HCT116 (cell line): ENCODE data around the gene AIMP1. TPM values are rescaled to one million over a fixed set of nuclear protein-coding genes. Genes with fewer than 3 reads are reported as not detected.

Source experiments
- ATAC-seq: fragments of 200-7000 bp; cut with Tn5 transposase; 2 replicates; pipeline ENCODE4 v1.9.1; 2020; ENCODE audit warnings: mild to moderate bottlenecking, moderate library complexity
- BruUV-seq: library from RNA; stranded (reverse); fragments of 400-500 nt; replicated peaks from 2 replicates; lab custom pipeline; 2021; lab: Mats Ljungman, UMichigan
- CTCF ChIA-PET: fragments of 300-600 bp; sonication (Branson Sonifier 250); formaldehyde crosslinking; loops from one replicate; lab custom pipeline; 2021; ENCODE audit warnings: antibody characterized with exemption; lab: Charles Lee
- POLR2A ChIA-PET: fragments of 300-600, 350-600 bp; sonication (Branson Sonifier 250); formaldehyde crosslinking; loops from one replicate; lab custom pipeline; 2021; ENCODE audit warnings: antibody characterized with exemption; lab: Charles Lee
- RAD21 ChIA-PET, 2 experiments: fragments of 300-600 bp; sonication (Branson Sonifier 250); formaldehyde crosslinking; loops; one replicate each; lab custom pipeline; 2023; ENCODE audit warnings: low total read pairs in 2 of 2; ENCODE audit not compliant: uncharacterized antibody in 2 of 2, unreplicated experiment in 2 of 2, low non-redundant PET in 1 of 2; lab: Charles Lee
- DNase-seq: peaks from one replicate; pipeline ENCODE4 v3.0.0-alpha.2; 2010; ENCODE audit warnings: low read depth, low spot score
- H2AFZ ChIP-seq: fragments of 200-600 bp; shearing (Covaris generic), sonication (generic); 2 replicates; pipeline ENCODE4 v1.6.1; 2017; ENCODE audit warnings: low read depth, mixed run types, mixed read lengths, antibody characterized with exemption, low read length; ENCODE audit not compliant: poor library complexity, severe bottlenecking
- H3K27ac ChIP-seq: 2 replicates; pipeline ENCODE4 v1.5.1; 2012; ENCODE audit warnings: low read depth, low read length
- H3K27me3 ChIP-seq: fragments of 200-600 bp; sonication (generic); 2 replicates; pipeline ENCODE4 v1.6.1; 2016; ENCODE audit warnings: mixed run types, low read length, mixed read lengths; ENCODE audit not compliant: insufficient read depth
- H3K36me3 ChIP-seq, 2 experiments: fragments of 200-500 bp in 1 of 2; fragments of 200-600 bp in 1 of 2; sonication (Bioruptor generic) in 1 of 2; sonication (generic) in 1 of 2; 2 replicates each; pipeline versions ENCODE4 v1.5.1 to v1.6.1; 2014 to 2016; ENCODE audit warnings: low read length in 2 of 2, inconsistent platforms in 1 of 2, mixed read lengths in 1 of 2, mixed run types in 1 of 2; ENCODE audit not compliant: insufficient read depth in 2 of 2, control insufficient read depth in 1 of 2
- H3K4me1 ChIP-seq, 2 experiments: fragments of 200-600 bp in 1 of 2; sonication (generic) in 1 of 2; 2 replicates each; pipeline versions ENCODE4 v1.5.1 to v1.6.1; 2012 to 2017; ENCODE audit warnings: low read length in 2 of 2, inconsistent platforms in 1 of 2, mild to moderate bottlenecking in 1 of 2, mixed read lengths in 1 of 2, mixed run types in 1 of 2, moderate library complexity in 1 of 2; ENCODE audit not compliant: insufficient read depth in 2 of 2, control insufficient read depth in 1 of 2
- H3K4me2 ChIP-seq: fragments of 200-600 bp; sonication (generic); 2 replicates; pipeline ENCODE4 v1.6.1; 2017; ENCODE audit warnings: mixed run types, low read length, mixed read lengths
- H3K4me3 ChIP-seq, 2 experiments: fragments of 200-600 bp in 1 of 2; sonication (generic) in 1 of 2; replicated peaks in 1 of 2; 2 replicates each; pipeline ENCODE4 v1.5.1; 2011 to 2016; ENCODE audit warnings: low read length in 2 of 2, control low read depth in 1 of 2, low read depth in 1 of 2, mild to moderate bottlenecking in 1 of 2, mixed read lengths in 1 of 2, mixed run types in 1 of 2
- H3K79me2 ChIP-seq: fragments of 200-600 bp; sonication (generic); 2 replicates; pipeline ENCODE4 v1.6.1; 2017; ENCODE audit warnings: mild to moderate bottlenecking, mixed run types, low read length, moderate library complexity, mixed read lengths; ENCODE audit not compliant: insufficient read depth
- H3K9ac ChIP-seq: fragments of 200-600 bp; sonication (generic); 2 replicates; pipeline ENCODE4 v1.6.1; 2016; ENCODE audit warnings: low read length, mixed read lengths
- H3K9me2 ChIP-seq: fragments of 200-600 bp; sonication (generic), shearing (Covaris generic); 2 replicates; pipeline ENCODE4 v1.6.1; 2017; ENCODE audit warnings: mixed run types, mild to moderate bottlenecking, moderate library complexity; ENCODE audit not compliant: insufficient read depth
- H3K9me3 ChIP-seq, 2 experiments: fragments of 200-500 bp in 1 of 2; fragments of 200-600 bp in 1 of 2; sonication (Bioruptor generic) in 1 of 2; sonication (generic) in 1 of 2; 2 replicates each; pipeline ENCODE4 v1.6.1; 2014 to 2017; ENCODE audit warnings: low read length in 2 of 2, mixed read lengths in 2 of 2, inconsistent platforms in 1 of 2, low read depth in 1 of 2, mild to moderate bottlenecking in 1 of 2, mixed run types in 1 of 2, moderate library complexity in 1 of 2; ENCODE audit not compliant: control insufficient read depth in 1 of 2, insufficient read depth in 1 of 2
- H4K20me1 ChIP-seq: fragments of 200-600 bp; sonication (generic), shearing (Covaris generic); 2 replicates; pipeline ENCODE4 v1.6.1; 2017; ENCODE audit warnings: mixed run types, mild to moderate bottlenecking, moderate library complexity; ENCODE audit not compliant: insufficient read depth
- ATF3 ChIP-seq: IDR thresholded peaks from 2 replicates; pipeline ENCODE4 v1.6.1; 2012
- CEBPB ChIP-seq: IDR thresholded peaks from 2 replicates; pipeline ENCODE4 v1.6.1; 2012; ENCODE audit warnings: low read depth
- EZH2 ChIP-seq: fragments of 200-600 bp; sonication (generic); IDR thresholded peaks from 2 replicates; pipeline ENCODE4 v1.6.1; 2017; ENCODE audit warnings: antibody characterized with exemption, mixed run types
- EZH2phosphoT487 ChIP-seq: fragments of 200-600 bp; IDR thresholded peaks from 2 replicates; pipeline ENCODE4 v1.6.1; 2018; ENCODE audit warnings: antibody characterized with exemption, borderline replicate concordance
- FOSL1 ChIP-seq: IDR thresholded peaks from 2 replicates; pipeline ENCODE4 v1.6.1; 2012; ENCODE audit warnings: low read depth
- MAX ChIP-seq: IDR thresholded peaks from 2 replicates; pipeline ENCODE4 v1.6.1; 2012
- POLR2A ChIP-seq: IDR thresholded peaks from 2 replicates; pipeline ENCODE4 v1.7.0; 2011; ENCODE audit warnings: borderline replicate concordance; ENCODE audit not compliant: insufficient read depth, insufficient read length; ENCODE audit errors: extremely low read depth
- POLR2AphosphoS5 ChIP-seq: IDR thresholded peaks from 2 replicates; pipeline ENCODE4 v1.6.1; 2011; ENCODE audit warnings: mild to moderate bottlenecking, low read depth, low read length, moderate library complexity
- RAD21 ChIP-seq: IDR thresholded peaks from 2 replicates; pipeline ENCODE4 v1.6.1; 2012; ENCODE audit warnings: low read depth, mild to moderate bottlenecking
- REST ChIP-seq: IDR thresholded peaks from 2 replicates; pipeline ENCODE4 v1.6.1; 2012; ENCODE audit warnings: low read depth
- SP1 ChIP-seq: IDR thresholded peaks from 2 replicates; pipeline ENCODE4 v1.6.1; 2012; ENCODE audit warnings: low read depth
- SRF ChIP-seq: IDR thresholded peaks from 2 replicates; pipeline ENCODE4 v1.6.1; 2012; ENCODE audit warnings: low read depth
- TCF7L2 ChIP-seq: IDR thresholded peaks from 2 replicates; pipeline ENCODE4 v1.7.0; 2011; ENCODE audit warnings: borderline replicate concordance, inconsistent platforms; ENCODE audit not compliant: insufficient read depth, insufficient read length; ENCODE audit errors: extremely low read depth
- YY1 ChIP-seq: IDR thresholded peaks from 2 replicates; pipeline ENCODE4 v1.6.1; 2011; ENCODE audit warnings: low read length, low read depth, moderate library complexity, mild to moderate bottlenecking; ENCODE audit not compliant: insufficient replicate concordance; ENCODE audit errors: extremely low read depth
- ZBTB33 ChIP-seq: IDR thresholded peaks from 2 replicates; pipeline ENCODE4 v1.6.1; 2011; ENCODE audit warnings: mild to moderate bottlenecking, low read length, moderate library complexity; ENCODE audit not compliant: insufficient replicate concordance; ENCODE audit errors: extremely low read depth
- ZNF274 ChIP-seq: fragments of 200-500 bp; sonication (Bioruptor generic); IDR thresholded peaks from 2 replicates; pipeline ENCODE4 v1.6.1; 2014; ENCODE audit warnings: mild to moderate bottlenecking, low read depth, low read length, inconsistent platforms
- intact Hi-C: fragments of 100-400 bp; cut with micrococcal nuclease; formaldehyde crosslinking; loops from 2 replicates; pipeline ENCODE4 v1.10.0; 2022
- total RNA-seq: library from RNA; stranded (reverse); gene quantifications from one replicate; pipeline ENCODE4 v1.2.1, GENCODE V29; 2021; ENCODE audit not compliant: unreplicated experiment

The AIMP1 gene
- total RNA-seq, 1 experiment from 2014 or later, result 67.4 TPM

GRCh38 chr4:106291678-106292077 is 24.7 kb upstream of the AIMP1 start (continued):
- TF ChIP-seq REST (no peak), POLR2AphosphoS5 (no peak)

- H3K4me3 ChIP-seq, result no peak overlapping the region
- H3K9me3 ChIP-seq, result no peaks in the 10 kb centered on the region
- no peaks in the 10 kb centered on the region for H3K4me1 ChIP-seq
- H3K4me2 ChIP-seq, result no peak overlapping the region
- H3K36me3 ChIP-seq, result peaks cover 2 to 4% of the 10 kb centered on the region in 2 experiments; a peak in 1 of 4 replicates
- no peak for ATAC-seq
- no peak overlapping the region for H3K27ac ChIP-seq
- ChIA-PET CTCF (no interaction called here), RAD21 (no interaction called here), POLR2A (no interaction called here)
- no peaks in the 10 kb centered on the region for H3K27me3 ChIP-seq
- intact Hi-C loops, result no loop called here
- DNase-seq, result no peak
- no TSS peak for BruUV-seq
- no peaks in the 10 kb centered on the region for H3K79me2 ChIP-seq
- no peak overlapping the region for H2AFZ ChIP-seq
- H4K20me1 ChIP-seq, result no peaks in the 10 kb centered on the region
- H3K9me2 ChIP-seq, result no peaks in the 10 kb centered on the region
- no peak overlapping the region for H3K9ac ChIP-seq
- no peak for TF ChIP-seq EZH2
- no peak for TF ChIP-seq EZH2phosphoT487
- TF ChIP-seq SRF, result no peak
- TF ChIP-seq SP1, result no peak
- no peak for TF ChIP-seq ZBTB33
- TF ChIP-seq RAD21, result no peak
- no peak for TF ChIP-seq REST
- no peak for TF ChIP-seq TCF7L2
- TF ChIP-seq ZNF274, result no peak
- TF ChIP-seq YY1, result no peak
- TF ChIP-seq POLR2AphosphoS5, result no peak
- no peak for TF ChIP-seq CEBPB
- no peak for TF ChIP-seq FOSL1
- no peak for TF ChIP-seq MAX
- no peak for TF ChIP-seq ATF3
- no peak for TF ChIP-seq POLR2A
These were observed 22.3 kb upstream of the AIMP1 start for GRCh38 chr4:106294062-106294461.
